GM12878 (cell line): ENCODE data around the gene PPP1CA. TPM values are rescaled to one million over a fixed set of nuclear protein-coding genes. Genes with fewer than 3 reads are reported as not detected.

Experiments used
- ATAC-seq: fragments of 200-7000 bp; cut with Tn5 transposase; 3 replicates; pipeline ENCODE4 v1.9.1; 2020; ENCODE audit warnings: mild to moderate bottlenecking, moderate library complexity
- BruUV-seq: library from RNA; stranded (reverse); fragments of 400-500 nt; replicated peaks from 2 replicates; lab custom pipeline; 2021; lab: Mats Ljungman, UMichigan
- CTCF ChIA-PET: fragments of 300-600 bp; sonication (Branson Sonifier 250); formaldehyde crosslinking; extraction: SDS; loops from one replicate; lab custom pipeline; 2021; ENCODE audit warnings: inconsistent platforms; lab: Yijun Ruan, JAX
- POLR2A ChIA-PET: fragments of 350-600 bp; formaldehyde crosslinking; extraction: SDS; loops from one replicate; lab custom pipeline; 2021; ENCODE audit warnings: inconsistent platforms; lab: Charles Lee
- RAD21 ChIA-PET: fragments of 300-600 bp; sonication (Branson Sonifier 250); formaldehyde crosslinking; loops from one replicate; lab custom pipeline; 2023; ENCODE audit warnings: antibody characterized with exemption; ENCODE audit not compliant: unreplicated experiment; lab: Charles Lee
- SMC1A ChIA-PET: fragments of 300-600 bp; sonication (Branson Sonifier 250); formaldehyde crosslinking; loops from one replicate; lab custom pipeline; 2023; ENCODE audit not compliant: unreplicated experiment, uncharacterized antibody; lab: Charles Lee
- DNase-seq: peaks from one replicate; pipeline ENCODE4 v3.0.0-alpha.2; 2011; ENCODE audit warnings: low read depth, low spot score
- FAIRE-seq: peaks from 3 replicates; lab custom pipeline; 2011; peaks lifted over from hg19 to GRCh38; lab: Jason Lieb, UNC
- H2AFZ ChIP-seq: 2 replicates; pipeline ENCODE4 v1.6.0; 2011; ENCODE audit warnings: low read depth, low read length, control low read depth; ENCODE audit not compliant: control insufficient read depth
- H3K27ac ChIP-seq: 2 replicates; pipeline ENCODE4 v1.5.1; 2011; ENCODE audit warnings: control low read depth; ENCODE audit not compliant: control insufficient read depth, insufficient read depth
- H3K27me3 ChIP-seq, 2 experiments: replicated peaks in 1 of 2; 2 replicates each; pipeline versions ENCODE4 v1.6.0 to v1.6.1; 2011; ENCODE audit warnings: low read length in 1 of 2; ENCODE audit not compliant: control insufficient read depth in 2 of 2, insufficient read depth in 2 of 2
- H3K36me3 ChIP-seq, 2 experiments: 2 replicates each; pipeline ENCODE4 v1.5.1; 2011; ENCODE audit warnings: low read length in 1 of 2; ENCODE audit not compliant: control insufficient read depth in 2 of 2, insufficient read depth in 2 of 2
- H3K4me1 ChIP-seq: 2 replicates; pipeline ENCODE4 v1.6.1; 2011; ENCODE audit warnings: mild to moderate bottlenecking, low read length, moderate library complexity, mixed read lengths; ENCODE audit not compliant: control insufficient read depth, insufficient read depth
- H3K4me2 ChIP-seq: 2 replicates; pipeline ENCODE4 v1.6.0; 2011; ENCODE audit warnings: control low read depth; ENCODE audit not compliant: control insufficient read depth, insufficient read depth
- H3K4me3 ChIP-seq: fragments of 200-600 bp; sonication (generic); 2 replicates; pipeline ENCODE4 v1.5.1; 2016
- H3K79me2 ChIP-seq: 2 replicates; pipeline ENCODE4 v1.6.0; 2011; ENCODE audit warnings: low read length; ENCODE audit not compliant: control insufficient read depth, insufficient read depth
- H3K9ac ChIP-seq: 2 replicates; pipeline ENCODE4 v1.8.0; 2011; ENCODE audit warnings: low read length, control low read depth, mixed read lengths; ENCODE audit not compliant: control insufficient read depth, insufficient read depth
- H3K9me3 ChIP-seq: replicated peaks from 3 replicates; pipeline ENCODE4 v1.5.1; 2011; ENCODE audit warnings: mild to moderate bottlenecking, low read length; ENCODE audit not compliant: control insufficient read depth, insufficient read depth
- H4K20me1 ChIP-seq: 2 replicates; pipeline ENCODE4 v1.6.0; 2011; ENCODE audit not compliant: control insufficient read depth, insufficient read depth
- CBFB ChIP-seq: IDR thresholded peaks from 2 replicates; pipeline ENCODE4 v1.6.1; 2016; ENCODE audit warnings: antibody characterized with exemption, low read depth
- CHD1 ChIP-seq: IDR thresholded peaks from 2 replicates; pipeline ENCODE4 v1.6.1; 2012; ENCODE audit warnings: low read depth, low read length, improper control_type of control experiment
- CHD2 ChIP-seq: IDR thresholded peaks from 2 replicates; pipeline ENCODE4 v1.6.1; 2011; ENCODE audit warnings: low read depth, low read length, improper control_type of control experiment, borderline replicate concordance
- CUX1 ChIP-seq: IDR thresholded peaks from 2 replicates; pipeline ENCODE4 v1.6.1; 2012; ENCODE audit warnings: improper control_type of control experiment, low read depth, low read length; ENCODE audit not compliant: insufficient replicate concordance
- IRF4 ChIP-seq: IDR thresholded peaks from 2 replicates; pipeline ENCODE4 v1.6.1; 2011; ENCODE audit warnings: low read depth, low read length
- IRF5 ChIP-seq: fragments of 450-650 bp; IDR thresholded peaks from 2 replicates; pipeline ENCODE4 v1.6.1; 2017; ENCODE audit warnings: borderline replicate concordance
- MTA2 ChIP-seq: fragments of 450-650 bp; IDR thresholded peaks from 2 replicates; pipeline ENCODE4 v1.6.1; 2016; ENCODE audit warnings: low read depth, mild to moderate bottlenecking, moderate library complexity
- PAX5 ChIP-seq: IDR thresholded peaks from 2 replicates; pipeline ENCODE4 v1.6.1; 2011; ENCODE audit warnings: low read depth, low read length, borderline replicate concordance
- POU2F2 ChIP-seq: IDR thresholded peaks from 3 replicates; pipeline ENCODE4 v1.6.1; 2011; ENCODE audit warnings: low read depth, mild to moderate bottlenecking, low read length, borderline replicate concordance
- RBBP5 ChIP-seq: fragments of 200-600 bp; sonication (generic); conservative IDR thresholded peaks from 2 replicates; pipeline ENCODE4 v1.6.1; 2016
- SP1 ChIP-seq: IDR thresholded peaks from one replicate; pipeline ENCODE4 v1.6.1; 2011; ENCODE audit warnings: low read depth, low read length
- STAT1 ChIP-seq: fragments of 450-650 bp; conservative IDR thresholded peaks from 2 replicates; pipeline ENCODE4 v1.6.1; 2014; ENCODE audit warnings: antibody characterized with exemption, mild to moderate bottlenecking
- WGBS: methylation state at CpG from one replicate; pipeline ENCODE4 v1.1.6; 2016; ENCODE audit warnings: low lambda C conversion rate; ENCODE audit not compliant: insufficient replicate concordance, insufficient coverage; ENCODE audit errors: missing lambda C conversion rate; 5-methylcytosine and 5-hydroxymethylcytosine counted together
- in situ Hi-C: fragments of 300-500 bp; cut with MboI; formaldehyde crosslinking; loops from 9 replicates; pipeline ENCODE4 v1.14.3; 2018; ENCODE audit warnings: mixed read lengths
- intact Hi-C: fragments of 100-400 bp; cut with micrococcal nuclease; formaldehyde crosslinking; loops from one replicate; pipeline ENCODE4 v1.14.2; 2022; ENCODE audit not compliant: unreplicated experiment
- polyA plus RNA-seq, 11 experiments: library from polyadenylated mRNA; depleted of rRNA in 4 of 11; unstranded in 6 of 11; stranded (reverse) in 5 of 11; fragments of >200 nt; fragmentation: Nextera tagmentation in 4 of 11; fragmentation: Illumina TruSeq in 1 of 11; extraction: Ambion mirVana in 4 of 11; extraction: Trizol in 1 of 11; gene quantifications; 1 replicate in 1 of 11; 2 replicates in 10 of 11; pipeline versions ENCODE4 v1.2.1 to v1.2.3, GENCODE V29; 2011 to 2016; ENCODE audit warnings: inconsistent platforms in 2 of 11, missing spikeins in 2 of 11, low read depth in 1 of 11
- total RNA-seq, 4 experiments: library from RNA; depleted of rRNA in 3 of 4; stranded (reverse); fragments of >200 nt in 3 of 4; fragmentation: Illumina TruSeq in 1 of 4; extraction: Trizol in 1 of 4; gene quantifications; 2 replicates each; pipeline versions ENCODE4 v1.2.1 to v1.2.3, GENCODE V29; 2013 to 2021
- TF ChIP-seq, protein P1 (sequence below): IDR thresholded peaks from 2 replicates; pipeline ENCODE4 v1.6.1; 2011; ENCODE audit warnings: low read depth, low read length, improper control_type of control experiment, borderline replicate concordance
- TF ChIP-seq, protein P2 (sequence below): IDR thresholded peaks from 2 replicates; pipeline ENCODE4 v1.6.1; 2012; ENCODE audit warnings: low read length, inconsistent platforms

The PPP1CA gene
- total and polyA plus RNA-seq, 10 of the 15 experiments (the other 5 are each of a cell fraction or from before 2014, with no cell fraction given) = 26.4 to 458 (median 240) TPM

DNA sequence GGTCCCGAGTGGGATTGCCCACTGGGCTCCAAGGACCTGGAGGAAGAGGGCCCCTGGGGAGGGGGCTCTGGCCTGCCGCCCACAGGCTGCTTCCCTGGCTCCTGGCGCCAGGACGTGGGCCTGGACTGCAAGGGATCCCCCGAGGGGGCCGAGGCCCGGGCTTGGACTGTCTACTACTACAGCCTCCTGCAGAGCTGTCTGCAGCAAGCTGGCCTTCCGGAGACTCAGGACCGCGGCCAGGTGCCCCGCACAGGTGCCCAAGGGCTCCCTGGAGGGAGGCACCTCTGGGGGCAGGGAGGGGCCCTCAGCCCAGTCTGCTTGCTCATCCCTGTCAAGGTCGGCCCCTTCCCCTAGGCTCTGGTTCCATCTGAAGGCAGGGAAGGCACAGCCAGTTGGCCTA is 15.8 kb upstream of the PPP1CA start (continued):
- TF ChIP-seq CUX1 = no peak

DNA sequence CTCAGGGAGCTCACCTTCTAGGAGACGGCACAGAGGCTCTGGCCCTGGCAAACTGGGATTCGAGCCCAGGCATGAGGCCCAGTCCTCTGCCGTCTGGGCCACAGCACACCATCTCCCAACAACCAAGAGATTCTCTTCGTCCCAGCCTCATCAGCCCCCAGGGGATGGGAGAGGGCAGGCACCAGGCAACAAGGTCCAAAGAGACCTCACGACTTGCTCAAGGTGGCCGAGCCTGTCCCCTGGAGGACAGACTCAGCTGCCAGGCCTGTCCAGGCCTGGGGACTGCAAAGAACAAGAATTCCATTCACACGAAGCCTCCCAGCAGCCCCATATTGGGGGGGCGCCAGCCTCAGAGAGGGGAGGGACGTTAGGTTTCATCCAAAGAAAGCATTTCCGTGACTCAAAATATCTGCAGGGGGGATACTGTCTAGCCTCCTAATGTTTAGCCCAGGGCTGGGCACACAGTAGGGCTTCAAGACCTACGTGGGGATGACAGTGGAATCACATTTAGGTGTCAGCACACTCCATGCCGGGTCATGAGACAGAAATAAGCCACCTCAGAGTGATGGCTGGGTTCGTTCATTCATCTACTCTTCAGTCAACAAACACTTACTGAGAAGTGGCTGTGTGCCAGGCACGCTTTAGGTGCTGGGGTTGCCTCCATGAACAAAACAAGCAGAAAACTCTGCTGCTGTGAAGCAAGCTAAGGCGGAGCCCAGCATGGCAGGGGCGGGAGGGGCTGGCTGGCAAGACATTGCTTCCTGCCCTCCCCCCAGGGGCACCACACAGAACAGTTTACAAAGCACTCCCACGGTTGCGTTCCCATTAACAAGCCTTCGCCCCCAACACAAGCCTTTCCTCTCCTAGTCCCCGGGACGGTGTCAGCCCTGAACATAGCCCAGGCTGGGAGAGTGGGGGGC is 15.0 kb upstream of the PPP1CA start:
- Histone ChIP-seq H3K36me3 (no peaks in the 10 kb centered on the region), H3K9me3 (no peaks in the 10 kb centered on the region), H3K9ac (no peak overlapping the region), H4K20me1 (no peaks in the 10 kb centered on the region), H3K27ac (no peak overlapping the region), H3K4me2 (no peak overlapping the region), H3K4me1 (peaks cover 8% of the 10 kb centered on the region), H3K4me3 (no peak overlapping the region), H3K27me3 (peaks cover 0 to 5% of the 10 kb centered on the region in 2 experiments; a peak in 3 of 4 replicates), H3K79me2 (no peaks in the 10 kb centered on the region), H2AFZ (no peak overlapping the region)
- FAIRE-seq = no peak
- ChIA-PET CTCF (no interaction called here), SMC1A (no interaction called here), POLR2A (no interaction called here), RAD21 (no interaction called here)
- 36% methylated on average over 21 of the region's 21 CpGs for WGBS
- in situ Hi-C loops (no loop called here), intact Hi-C loops (no loop called here)
- no peak for ATAC-seq
- no TSS peak for BruUV-seq
- no peak for DNase-seq
- no peak for TF ChIP-seq IRF5
- TF ChIP-seq IRF4 = no peak
- TF ChIP-seq POU2F2 = no peak
- TF ChIP-seq STAT1 = no peak
- TF ChIP-seq PAX5 = no peak
- TF ChIP-seq CBFB = no peak
- no peak for TF ChIP-seq SP1
- TF ChIP-seq CHD2 = no peak
- no peak for TF ChIP-seq RBBP5
- TF ChIP-seq CHD1 = no peak
- TF ChIP-seq, protein P1, sequence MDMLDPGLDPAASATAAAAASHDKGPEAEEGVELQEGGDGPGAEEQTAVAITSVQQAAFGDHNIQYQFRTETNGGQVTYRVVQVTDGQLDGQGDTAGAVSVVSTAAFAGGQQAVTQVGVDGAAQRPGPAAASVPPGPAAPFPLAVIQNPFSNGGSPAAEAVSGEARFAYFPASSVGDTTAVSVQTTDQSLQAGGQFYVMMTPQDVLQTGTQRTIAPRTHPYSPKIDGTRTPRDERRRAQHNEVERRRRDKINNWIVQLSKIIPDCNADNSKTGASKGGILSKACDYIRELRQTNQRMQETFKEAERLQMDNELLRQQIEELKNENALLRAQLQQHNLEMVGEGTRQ = no peak
- TF ChIP-seq, protein P2, sequence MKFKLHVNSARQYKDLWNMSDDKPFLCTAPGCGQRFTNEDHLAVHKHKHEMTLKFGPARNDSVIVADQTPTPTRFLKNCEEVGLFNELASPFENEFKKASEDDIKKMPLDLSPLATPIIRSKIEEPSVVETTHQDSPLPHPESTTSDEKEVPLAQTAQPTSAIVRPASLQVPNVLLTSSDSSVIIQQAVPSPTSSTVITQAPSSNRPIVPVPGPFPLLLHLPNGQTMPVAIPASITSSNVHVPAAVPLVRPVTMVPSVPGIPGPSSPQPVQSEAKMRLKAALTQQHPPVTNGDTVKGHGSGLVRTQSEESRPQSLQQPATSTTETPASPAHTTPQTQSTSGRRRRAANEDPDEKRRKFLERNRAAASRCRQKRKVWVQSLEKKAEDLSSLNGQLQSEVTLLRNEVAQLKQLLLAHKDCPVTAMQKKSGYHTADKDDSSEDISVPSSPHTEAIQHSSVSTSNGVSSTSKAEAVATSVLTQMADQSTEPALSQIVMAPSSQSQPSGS = no peak
- no peak for TF ChIP-seq MTA2
